GM12878 (cell line): ENCODE data around the gene IL17F.

Experiments used
- CTCF ChIP-seq, 3 experiments: IDR thresholded peaks in 2 of 3; conservative IDR thresholded peaks in 1 of 3; 2 replicates each; pipeline ENCODE4 v1.5.1; 2011; ENCODE audit warnings: low read depth in 3 of 3, low read length in 3 of 3, mild to moderate bottlenecking in 3 of 3, control low read depth in 2 of 3, moderate library complexity in 2 of 3, inconsistent platforms in 1 of 3, mixed read lengths in 1 of 3; ENCODE audit not compliant: control insufficient read depth in 2 of 3, insufficient read depth in 1 of 3; ENCODE audit errors: extremely low read depth in 1 of 3
- POLR2A ChIP-seq: IDR thresholded peaks from 2 replicates; pipeline ENCODE4 v1.6.1; 2011; ENCODE audit warnings: low read depth, mild to moderate bottlenecking, low read length
- SMC3 ChIP-seq: IDR thresholded peaks from 2 replicates; pipeline ENCODE4 v1.6.1; 2011; ENCODE audit warnings: low read length, improper control_type of control experiment, borderline replicate concordance

DNA sequence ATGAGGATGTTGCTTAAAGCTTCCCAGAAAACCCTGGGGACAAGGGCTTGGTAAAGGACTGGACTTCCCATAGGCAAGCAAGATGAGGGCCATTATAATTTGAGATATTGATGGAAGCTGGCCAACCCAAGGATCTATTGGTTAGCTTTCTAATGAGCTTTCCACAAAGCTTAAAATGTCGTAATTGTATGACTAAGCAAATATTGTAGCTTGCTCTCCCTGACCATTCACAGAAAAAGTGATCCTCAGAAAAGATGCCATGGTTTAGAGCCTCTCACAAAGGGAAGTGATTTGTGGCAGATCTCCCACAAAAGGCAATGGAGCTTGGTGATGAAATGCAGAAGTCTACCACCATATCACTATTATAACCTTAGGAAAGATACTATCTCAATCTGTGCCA, 13.6 kb downstream of the IL17F start:
- TF ChIP-seq CTCF (IDR thresholded peaks at IDR 0.05 in 2 of 3, conservative IDR thresholded peaks at IDR 0.05 in 1 of 3; ENCODE audit: control insufficient read depth in 2 of 3, extremely low read depth in 1 of 3, insufficient read depth in 1 of 3, low read depth in 3 of 3, low read length in 3 of 3) (no peak), SMC3 (no peak), POLR2A (no peak)
